Measurements from ENCODE around the gene PTAR1.
A peak's percentile ranks its signal among the peaks of the same experiment; 100 is the strongest.

Gene PTAR1

GRCh38 chr9:69697475-69697874, 62.3 kb downstream of the PTAR1 start:
- Histone ChIP-seq H3K27me3 (ENCODE audit: control insufficient read depth in 1 of 2, insufficient read depth in 1 of 2, low read length in 2 of 2) (no peaks in the 10 kb centered on the region), H3K9me3 (ENCODE audit: control insufficient read depth, low read length) (peaks cover 84% of the 10 kb centered on the region), H2BK15ac (ENCODE audit: low read depth, poor library complexity, severe bottlenecking) (no peak overlapping the region), H3K9ac (ENCODE audit: low read length) (no peak overlapping the region), H4K91ac (ENCODE audit: low read length) (no peak overlapping the region), H3K4me2 (ENCODE audit: low read length, poor library complexity, severe bottlenecking) (no peak overlapping the region), H3K79me1 (replicated peaks; ENCODE audit: low read length, poor library complexity, severe bottlenecking) (no peaks in the 10 kb centered on the region), H3K36me3 (ENCODE audit: control insufficient read depth in 1 of 2, insufficient read depth in 2 of 2, low read depth in 1 of 2, low read length in 2 of 2) (no peaks in the 10 kb centered on the region), H2BK12ac (ENCODE audit: low read length in 2 of 2) (no peak overlapping the region), H3K23ac (ENCODE audit: low read length in 2 of 2) (no peak overlapping the region), H2AFZ (ENCODE audit: low read depth, low read length) (no peak overlapping the region), H3K27ac (ENCODE audit: low read length, poor library complexity, severe bottlenecking) (no peak overlapping the region), H4K8ac (ENCODE audit: low read length) (no peak overlapping the region), H2BK5ac (ENCODE audit: low read depth, low read length, poor library complexity, severe bottlenecking) (no peak overlapping the region), H2BK120ac (ENCODE audit: low read depth, low read length) (no peak overlapping the region), H3K4ac (ENCODE audit: low read depth in 1 of 2, low read length in 2 of 2) (no peak overlapping the region), H3K14ac (ENCODE audit: low read length in 2 of 2) (no peak overlapping the region), H3K4me1 (ENCODE audit: control insufficient read depth, insufficient read depth, low read depth, low read length) (no peaks in the 10 kb centered on the region), H3K4me3 (ENCODE audit: insufficient read depth in 1 of 2, low read depth in 1 of 2, low read length in 2 of 2) (peak overlapping the region in 1 of 2 experiments; percentile 23), H3K18ac (ENCODE audit: low read depth in 1 of 2, low read length in 2 of 2) (no peak overlapping the region), H2AK5ac (ENCODE audit: low read length, severe bottlenecking) (no peak overlapping the region)
- no peak for DNase-seq
- 95% methylated on average over 2 of the region's 2 CpGs for WGBS

GRCh38 chr9:69696802-69697201, 63.0 kb downstream of the PTAR1 start:
- no peaks in the 10 kb centered on the region for H3K36me3 ChIP-seq (ENCODE audit: control insufficient read depth in 1 of 2, insufficient read depth in 2 of 2, low read depth in 1 of 2, low read length in 2 of 2)
- WGBS = no CpG with 5 or more reads among the region's 2 CpGs
- no peak overlapping the region for H3K4me3 ChIP-seq (ENCODE audit: insufficient read depth in 1 of 2, low read depth in 1 of 2, low read length in 2 of 2)
- no peak overlapping the region for H3K23ac ChIP-seq (ENCODE audit: low read length in 2 of 2)
- no peak overlapping the region for H4K8ac ChIP-seq (ENCODE audit: low read length)
- no peaks in the 10 kb centered on the region for H3K4me1 ChIP-seq (ENCODE audit: control insufficient read depth, insufficient read depth, low read depth, low read length)
- H3K18ac ChIP-seq (ENCODE audit: low read depth in 1 of 2, low read length in 2 of 2) = no peak overlapping the region
- H2BK15ac ChIP-seq (ENCODE audit: low read depth, poor library complexity, severe bottlenecking) = no peak overlapping the region
- H3K9me3 ChIP-seq (ENCODE audit: control insufficient read depth, low read length) = peaks cover 81% of the 10 kb centered on the region
- H3K4me2 ChIP-seq (ENCODE audit: low read length, poor library complexity, severe bottlenecking) = no peak overlapping the region
- H2BK12ac ChIP-seq (ENCODE audit: low read length in 2 of 2) = no peak overlapping the region
- H3K27ac ChIP-seq (ENCODE audit: low read length, poor library complexity, severe bottlenecking) = no peak overlapping the region
- H2BK120ac ChIP-seq (ENCODE audit: low read depth, low read length) = no peak overlapping the region
- no peak overlapping the region for H2BK5ac ChIP-seq (ENCODE audit: low read depth, low read length, poor library complexity, severe bottlenecking)
- no peak for DNase-seq
- H2AK5ac ChIP-seq (ENCODE audit: low read length, severe bottlenecking) = no peak overlapping the region
- H3K27me3 ChIP-seq (ENCODE audit: control insufficient read depth in 1 of 2, insufficient read depth in 1 of 2, low read length in 2 of 2) = no peaks in the 10 kb centered on the region
- no peak overlapping the region for H3K14ac ChIP-seq (ENCODE audit: low read length in 2 of 2)
- no peak overlapping the region for H4K91ac ChIP-seq (ENCODE audit: low read length)
- no peak overlapping the region for H3K9ac ChIP-seq (ENCODE audit: low read length)
- H3K79me1 ChIP-seq (replicated peaks; ENCODE audit: low read length, poor library complexity, severe bottlenecking) = no peaks in the 10 kb centered on the region
- H2AFZ ChIP-seq (ENCODE audit: low read depth, low read length) = no peak overlapping the region
- H3K4ac ChIP-seq (ENCODE audit: low read depth in 1 of 2, low read length in 2 of 2) = no peak overlapping the region

GRCh38 chr9:69689991-69690538, 69.7 kb downstream of the PTAR1 start:
- Histone ChIP-seq H3K18ac (ENCODE audit: low read depth in 1 of 2, low read length in 2 of 2) (no peak overlapping the region), H3K36me3 (ENCODE audit: control insufficient read depth in 1 of 2, insufficient read depth in 2 of 2, low read depth in 1 of 2, low read length in 2 of 2) (no peaks in the 10 kb centered on the region), H3K27ac (ENCODE audit: low read length, poor library complexity, severe bottlenecking) (no peak overlapping the region), H3K4me3 (ENCODE audit: insufficient read depth in 1 of 2, low read depth in 1 of 2, low read length in 2 of 2) (no peak overlapping the region), H2BK120ac (ENCODE audit: low read depth, low read length) (no peak overlapping the region), H3K27me3 (ENCODE audit: control insufficient read depth in 1 of 2, insufficient read depth in 1 of 2, low read length in 2 of 2) (no peaks in the 10 kb centered on the region), H2AFZ (ENCODE audit: low read depth, low read length) (no peak overlapping the region), H3K79me1 (replicated peaks; ENCODE audit: low read length, poor library complexity, severe bottlenecking) (no peaks in the 10 kb centered on the region), H2BK15ac (ENCODE audit: low read depth, poor library complexity, severe bottlenecking) (no peak overlapping the region), H2BK5ac (ENCODE audit: low read depth, low read length, poor library complexity, severe bottlenecking) (no peak overlapping the region), H3K9me3 (ENCODE audit: control insufficient read depth, low read length) (peaks cover 22% of the 10 kb centered on the region), H3K4me1 (ENCODE audit: control insufficient read depth, insufficient read depth, low read depth, low read length) (no peaks in the 10 kb centered on the region), H3K14ac (ENCODE audit: low read length in 2 of 2) (no peak overlapping the region), H3K9ac (ENCODE audit: low read length) (no peak overlapping the region), H2BK12ac (ENCODE audit: low read length in 2 of 2) (no peak overlapping the region), H4K91ac (ENCODE audit: low read length) (no peak overlapping the region), H2AK5ac (ENCODE audit: low read length, severe bottlenecking) (no peak overlapping the region), H3K23ac (ENCODE audit: low read length in 2 of 2) (no peak overlapping the region), H4K8ac (ENCODE audit: low read length) (no peak overlapping the region), H3K4ac (ENCODE audit: low read depth in 1 of 2, low read length in 2 of 2) (no peak overlapping the region), H3K4me2 (ENCODE audit: low read length, poor library complexity, severe bottlenecking) (no peak overlapping the region)
- DNase-seq = no peak
- WGBS = 81% methylated on average over 2 of the region's 2 CpGs

GRCh38 chr9:69683927-69684326, 75.9 kb downstream of the PTAR1 start:
- H3K9me3 ChIP-seq (ENCODE audit: control insufficient read depth, low read length) = no peaks in the 10 kb centered on the region
- H2BK120ac ChIP-seq (ENCODE audit: low read depth, low read length) = no peak overlapping the region
- no peak for DNase-seq
- H2AFZ ChIP-seq (ENCODE audit: low read depth, low read length) = no peak overlapping the region
- H3K27ac ChIP-seq (ENCODE audit: low read length, poor library complexity, severe bottlenecking) = no peak overlapping the region
- no peaks in the 10 kb centered on the region for H3K36me3 ChIP-seq (ENCODE audit: control insufficient read depth in 1 of 2, insufficient read depth in 2 of 2, low read depth in 1 of 2, low read length in 2 of 2)
- no peak overlapping the region for H2BK12ac ChIP-seq (ENCODE audit: low read length in 2 of 2)
- H4K8ac ChIP-seq (ENCODE audit: low read length) = no peak overlapping the region
- H3K27me3 ChIP-seq (ENCODE audit: control insufficient read depth in 1 of 2, insufficient read depth in 1 of 2, low read length in 2 of 2) = no peaks in the 10 kb centered on the region
- no peak overlapping the region for H3K9ac ChIP-seq (ENCODE audit: low read length)
- H3K23ac ChIP-seq (ENCODE audit: low read length in 2 of 2) = no peak overlapping the region
- WGBS = 90% methylated on average over 1 of the region's 5 CpGs
- no peak overlapping the region for H2AK5ac ChIP-seq (ENCODE audit: low read length, severe bottlenecking)
- H3K79me1 ChIP-seq (replicated peaks; ENCODE audit: low read length, poor library complexity, severe bottlenecking) = no peaks in the 10 kb centered on the region
- H2BK15ac ChIP-seq (ENCODE audit: low read depth, poor library complexity, severe bottlenecking) = no peak overlapping the region
- H3K4me2 ChIP-seq (ENCODE audit: low read length, poor library complexity, severe bottlenecking) = no peak overlapping the region
- H3K18ac ChIP-seq (ENCODE audit: low read depth in 1 of 2, low read length in 2 of 2) = no peak overlapping the region
- no peak overlapping the region for H4K91ac ChIP-seq (ENCODE audit: low read length)
- no peak overlapping the region for H2BK5ac ChIP-seq (ENCODE audit: low read depth, low read length, poor library complexity, severe bottlenecking)
- no peak overlapping the region for H3K14ac ChIP-seq (ENCODE audit: low read length in 2 of 2)
- no peak overlapping the region for H3K4me3 ChIP-seq (ENCODE audit: insufficient read depth in 1 of 2, low read depth in 1 of 2, low read length in 2 of 2)
- no peaks in the 10 kb centered on the region for H3K4me1 ChIP-seq (ENCODE audit: control insufficient read depth, insufficient read depth, low read depth, low read length)
- no peak overlapping the region for H3K4ac ChIP-seq (ENCODE audit: low read depth in 1 of 2, low read length in 2 of 2)
